AG04449 (cell line): Measurements from ENCODE around the gene ACR.
A peak's percentile ranks its signal among the peaks of the same experiment; 100 is the strongest.
"Not testable (repeated sequence)": the region's sequence is repeated elsewhere in the genome, so short reads cannot be mapped to it uniquely, and the experiment has no call there.

ENCODE experiments used
- CTCF ChIA-PET: fragments of 350-600 bp; formaldehyde crosslinking; extraction: SDS; loops from one replicate; lab custom pipeline; 2021; ENCODE audit warnings: antibody characterized with exemption; lab: Yijun Ruan, JAX
- POLR2A ChIA-PET: fragments of 400-600, 350-600 bp; formaldehyde crosslinking; extraction: SDS; loops from one replicate; lab custom pipeline; 2020; ENCODE audit warnings: antibody characterized with exemption, inconsistent platforms; lab: Yijun Ruan, JAX
- DNase-seq: peaks from one replicate; pipeline ENCODE4 v3.0.0-alpha.2; 2010; ENCODE audit warnings: low read depth, low spot score
- H3K4me3 ChIP-seq: 2 replicates; pipeline ENCODE4 v1.5.1; 2011; ENCODE audit warnings: low read depth, mild to moderate bottlenecking, control low read depth, low read length
- CTCF ChIP-seq: IDR thresholded peaks from one replicate; pipeline ENCODE4 v1.5.1; 2011; ENCODE audit warnings: mild to moderate bottlenecking, moderate library complexity, low read length, control low read depth, inconsistent platforms; ENCODE audit not compliant: insufficient read depth; ENCODE audit errors: missing control alignments

ACR gene

GRCh38 chr22:50775132-50775531, 37.1 kb downstream of the ACR start:
- CTCF ChIA-PET = interaction anchor here (0.6 to 1.2 kb wide), 2 partner anchors 15 to 21 kb away, joined by 3 to 5 read pairs; no protein-coding TSS in a partner anchor
- H3K4me3 ChIP-seq, POLR2A ChIA-PET, DNase-seq: not testable (repeated sequence)
- TF ChIP-seq CTCF = peak; percentile 52

GRCh38 chr22:50777631-50778030, 39.6 kb downstream of the ACR start:
- CTCF ChIA-PET, POLR2A ChIA-PET, H3K4me3 ChIP-seq, DNase-seq: not testable (repeated sequence)

GRCh38 chr22:50780244-50780643, 42.2 kb downstream of the ACR start:
- POLR2A ChIA-PET, H3K4me3 ChIP-seq, DNase-seq: not testable (repeated sequence)
- CTCF ChIA-PET = interaction anchor here (1.5 kb wide), 1 partner anchor 23 kb away, joined by 3 read pairs; no protein-coding TSS in a partner anchor

GRCh38 chr22:50782253-50782652, 44.2 kb downstream of the ACR start:
- POLR2A ChIA-PET, DNase-seq, CTCF ChIA-PET, H3K4me3 ChIP-seq: not testable (repeated sequence)

GRCh38 chr22:50783033-50783879, 45.3 kb downstream of the ACR start, which contains the start of gene RABL2B:
Gene RABL2B (minus strand): TSS chr22:50783636. CDS start chr22:50782294, 1,342 bp downstream.
- POLR2A ChIA-PET, CTCF ChIA-PET: not testable (repeated sequence)
- peak; percentile 29 for DNase-seq
- H3K4me3 ChIP-seq = peak within 1 kb of the TSS; percentile 61

GRCh38 chr22:50783880-50784276, 45.9 kb downstream of the ACR start:
- peak overlapping the region; percentile 61 for H3K4me3 ChIP-seq
- POLR2A ChIA-PET, DNase-seq: not testable (repeated sequence)

GRCh38 chr22:50785289-50785688, 47.3 kb downstream of the ACR start:
- DNase-seq, CTCF ChIA-PET, H3K4me3 ChIP-seq, POLR2A ChIA-PET: not testable (repeated sequence)

More at GRCh38 chr22:50783880-50784276, 45.9 kb downstream of the ACR start:
- CTCF ChIA-PET = not testable (repeated sequence)

- DNase-seq, H3K4me3 ChIP-seq, POLR2A ChIA-PET, CTCF ChIA-PET: not testable (repeated sequence)
These were observed 48.9 kb downstream of the ACR start for GRCh38 chr22:50786936-50787335.
